Measurements from ENCODE around the gene CNIH3.

DNA sequence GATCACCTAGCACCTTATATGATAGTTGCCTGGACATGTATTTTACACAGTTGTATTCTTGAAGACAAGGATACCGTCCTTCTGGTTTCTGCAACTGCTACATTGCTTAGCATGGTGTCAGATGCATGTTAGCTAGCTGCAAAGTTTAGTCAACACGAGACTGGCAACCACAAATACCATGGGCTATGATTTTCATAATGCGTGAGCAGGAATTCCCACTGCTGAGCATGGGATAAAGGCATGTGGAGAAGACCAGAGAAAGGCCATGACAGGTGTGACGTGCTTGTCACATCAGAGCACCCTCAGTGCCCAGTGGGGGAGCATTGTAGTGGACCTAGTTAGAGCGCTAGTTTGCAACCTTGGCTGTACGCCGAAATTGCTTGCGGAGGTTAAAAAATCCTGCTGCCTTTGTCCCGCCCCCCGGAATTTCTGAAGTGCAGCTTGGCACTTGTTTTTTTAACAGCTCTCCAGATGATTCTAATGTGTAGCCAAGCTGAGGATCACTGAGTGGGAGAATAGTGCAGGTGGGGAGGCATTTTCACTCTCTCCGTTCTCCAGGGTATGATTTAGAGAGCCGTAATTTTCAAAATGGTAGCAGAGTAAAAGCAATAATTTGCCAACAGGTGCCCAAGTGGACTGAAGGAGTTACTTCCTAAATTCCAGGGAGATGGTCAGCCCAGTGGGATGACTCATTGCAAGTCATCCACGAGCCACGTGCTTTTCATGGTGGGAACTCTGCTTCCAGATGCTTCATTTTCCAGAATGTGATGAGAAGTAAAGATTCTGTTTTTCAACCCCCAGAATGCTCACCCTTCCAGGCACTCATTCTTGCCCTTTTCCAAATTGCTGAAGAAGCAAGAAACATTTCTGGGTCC, 81.0 kb downstream of the CNIH3 start:
- no peak for TF ChIP-seq TEAD4 (IDR thresholded peaks at IDR 0.05)
- TF ChIP-seq RAD21 (IDR thresholded peaks at IDR 0.05; ENCODE audit: low read depth), result no peak
- TF ChIP-seq NFIC (IDR thresholded peaks at IDR 0.05), result no peak
- no peak for TF ChIP-seq CEBPB (IDR thresholded peaks at IDR 0.05)
- TF ChIP-seq CREB1 (IDR thresholded peaks at IDR 0.05; ENCODE audit: low read depth), result no peak
- TF ChIP-seq YY1 (IDR thresholded peaks at IDR 0.05; ENCODE audit: low read depth), result no peak
- TF ChIP-seq, protein P1, sequence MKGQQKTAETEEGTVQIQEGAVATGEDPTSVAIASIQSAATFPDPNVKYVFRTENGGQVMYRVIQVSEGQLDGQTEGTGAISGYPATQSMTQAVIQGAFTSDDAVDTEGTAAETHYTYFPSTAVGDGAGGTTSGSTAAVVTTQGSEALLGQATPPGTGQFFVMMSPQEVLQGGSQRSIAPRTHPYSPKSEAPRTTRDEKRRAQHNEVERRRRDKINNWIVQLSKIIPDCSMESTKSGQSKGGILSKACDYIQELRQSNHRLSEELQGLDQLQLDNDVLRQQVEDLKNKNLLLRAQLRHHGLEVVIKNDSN (IDR thresholded peaks at IDR 0.05), result no peak
